Spleen (tissue), 11 donors: Measurements from ENCODE around the gene DIP2C. TPM values are rescaled to one million over a fixed set of nuclear protein-coding genes. Genes with fewer than 3 reads are reported as not detected.

Experiments
- DNase-seq: peaks from one replicate; pipeline ENCODE4 v3.0.0-alpha.2; 2020
- H3K27ac ChIP-seq, 8 donors: fragments of 200-600 bp; sonication (generic) in 7 of 8; 1 replicate in 4 of 8; 2 replicates in 4 of 8; pipeline versions ENCODE4 v1.5.0 to v1.8.0; 2016 to 2021; ENCODE audit warnings: inconsistent platforms in 4 of 8, mild to moderate bottlenecking in 4 of 8, moderate library complexity in 1 of 8
- H3K27me3 ChIP-seq, 7 donors: fragments of 200-600 bp; sonication (generic) in 6 of 7; replicated peaks in 1 of 7; 1 replicate in 4 of 7; 2 replicates in 3 of 7; pipeline versions ENCODE4 v1.5.0 to v1.8.0; 2016 to 2021; ENCODE audit warnings: inconsistent platforms in 3 of 7, mild to moderate bottlenecking in 1 of 7
- H3K36me3 ChIP-seq, 6 donors: fragments of 200-600 bp; sonication (generic) in 5 of 6; 1 replicate in 4 of 6; 2 replicates in 2 of 6; pipeline versions ENCODE4 v1.5.0 to v1.8.0; 2016 to 2021; ENCODE audit warnings: inconsistent platforms in 2 of 6
- H3K4me1 ChIP-seq, 6 donors: fragments of 200-600 bp; sonication (generic) in 5 of 6; 1 replicate in 3 of 6; 2 replicates in 3 of 6; pipeline versions ENCODE4 v1.5.0 to v1.8.0; 2016 to 2021; ENCODE audit warnings: inconsistent platforms in 3 of 6
- H3K4me3 ChIP-seq, 8 donors: fragments of 200-600 bp; sonication (generic) in 7 of 8; 1 replicate in 4 of 8; 2 replicates in 4 of 8; pipeline versions ENCODE4 v1.5.0 to v1.8.0; 2016 to 2021; ENCODE audit warnings: inconsistent platforms in 4 of 8, mild to moderate bottlenecking in 4 of 8, moderate library complexity in 2 of 8
- H3K9me3 ChIP-seq, 8 donors: fragments of 200-600 bp; sonication (generic) in 7 of 8; 1 replicate in 4 of 8; 2 replicates in 4 of 8; pipeline versions ENCODE4 v1.5.0 to v1.8.0; 2016 to 2021; ENCODE audit warnings: inconsistent platforms in 4 of 8
- POLR2A ChIP-seq, 3 donors: fragments of 450-650 bp; IDR thresholded peaks; one replicate each; pipeline ENCODE4 v1.5.1; 2017; ENCODE audit warnings: antibody characterized with exemption in 3 of 3, mild to moderate bottlenecking in 1 of 3
- POLR2AphosphoS5 ChIP-seq, 3 donors: sonication (generic); formaldehyde crosslinking; IDR thresholded peaks; one replicate each; pipeline ENCODE4 v1.5.1; 2017; ENCODE audit warnings: antibody characterized with exemption in 3 of 3
- WGBS, 5 donors: extraction: QIAGEN DNeasy Blood & Tissue Kit in 3 of 5; methylation state at CpG; one replicate each; pipeline versions ENCODE4 v1.1.5 to v1.1.7; 2013 to 2018; 5-methylcytosine and 5-hydroxymethylcytosine counted together
- intact Hi-C: fragments of 100-400 bp; cut with DNase I; formaldehyde crosslinking; loops from one replicate; pipeline ENCODE4 v1.15.0; 2023; ENCODE audit warnings: low total_unique reads
- polyA plus RNA-seq, 3 donors: library from polyadenylated mRNA; stranded (reverse); fragments of 200-250 nt; gene quantifications; one replicate each; pipeline ENCODE4 v1.2.1, GENCODE V29; 2013
- total RNA-seq, 7 donors: library from RNA; depleted of rRNA in 3 of 7; stranded (reverse); fragments of >200 nt in 3 of 7; fragmentation: NEBNext Ultra II Directional in 4 of 7; extraction: Animal tissue kit (Norgen Biotek cat#: 25700) in 4 of 7; gene quantifications; one replicate each; pipeline versions ENCODE4 v1.1.0 to v1.2.1, GENCODE V29; 2016 to 2021
- TF ChIP-seq, protein P1 (sequence below), 11 experiments: fragments of 200-600 bp in 7 of 11; fragments of 450-650 bp in 4 of 11; sonication (generic) in 4 of 11; IDR thresholded peaks in 8 of 11; conservative IDR thresholded peaks in 3 of 11; 1 replicate in 7 of 11; 2 replicates in 4 of 11; pipeline versions ENCODE4 v1.4.0 to v1.8.0; 2016 to 2021; ENCODE audit warnings: antibody characterized with exemption in 11 of 11, inconsistent platforms in 4 of 11, mild to moderate bottlenecking in 1 of 11
- donor health status: healthy with polysubstance abuse.
- donor health status: DM: no; HTN: no; CAD: no; lungs with moderate emphysema.
- donor health status: DM: no; HTN: no; CAD: no.
- donor health status: Bipolar disorder and iron deficiency.
- donor health status: healthy.
- donor health status: DM: no; HTN: no; CAD: no.
- donor health status: DM: yes; HTN: yes; CAD: no.

Gene DIP2C
- total and polyA plus RNA-seq, 10 donors: 2.2 to 13.1 (median 9.0) TPM

- H3K4me1 ChIP-seq: no peaks in the 10 kb centered on the region
- no peak overlapping the region for H3K4me3 ChIP-seq
- H3K27ac ChIP-seq: no peak overlapping the region
- no peaks in the 10 kb centered on the region for H3K36me3 ChIP-seq
- peaks cover 0 to 11% (median 0%) of the 10 kb centered on the region in 7 donors for H3K27me3 ChIP-seq
- no peaks in the 10 kb centered on the region for H3K9me3 ChIP-seq
- 96 to 98% (median 98%) methylated on average over 12 of the region's 12 CpGs for WGBS, 5 donors
- TF ChIP-seq POLR2AphosphoS5 (IDR thresholded peaks at IDR 0.05) (no peak), POLR2A (IDR thresholded peaks at IDR 0.05) (no peak)
- TF ChIP-seq, protein P1, sequence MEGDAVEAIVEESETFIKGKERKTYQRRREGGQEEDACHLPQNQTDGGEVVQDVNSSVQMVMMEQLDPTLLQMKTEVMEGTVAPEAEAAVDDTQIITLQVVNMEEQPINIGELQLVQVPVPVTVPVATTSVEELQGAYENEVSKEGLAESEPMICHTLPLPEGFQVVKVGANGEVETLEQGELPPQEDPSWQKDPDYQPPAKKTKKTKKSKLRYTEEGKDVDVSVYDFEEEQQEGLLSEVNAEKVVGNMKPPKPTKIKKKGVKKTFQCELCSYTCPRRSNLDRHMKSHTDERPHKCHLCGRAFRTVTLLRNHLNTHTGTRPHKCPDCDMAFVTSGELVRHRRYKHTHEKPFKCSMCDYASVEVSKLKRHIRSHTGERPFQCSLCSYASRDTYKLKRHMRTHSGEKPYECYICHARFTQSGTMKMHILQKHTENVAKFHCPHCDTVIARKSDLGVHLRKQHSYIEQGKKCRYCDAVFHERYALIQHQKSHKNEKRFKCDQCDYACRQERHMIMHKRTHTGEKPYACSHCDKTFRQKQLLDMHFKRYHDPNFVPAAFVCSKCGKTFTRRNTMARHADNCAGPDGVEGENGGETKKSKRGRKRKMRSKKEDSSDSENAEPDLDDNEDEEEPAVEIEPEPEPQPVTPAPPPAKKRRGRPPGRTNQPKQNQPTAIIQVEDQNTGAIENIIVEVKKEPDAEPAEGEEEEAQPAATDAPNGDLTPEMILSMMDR (IDR thresholded peaks at IDR 0.05 in 8 of 11, conservative IDR thresholded peaks at IDR 0.05 in 3 of 11): no peak
- no peak for DNase-seq
- intact Hi-C loops: no loop called here
These were observed 94.0 kb downstream of the DIP2C start for GRCh38 chr10:595473-595872.

- Histone ChIP-seq H3K9me3 (no peaks in the 10 kb centered on the region), H3K27ac (no peak overlapping the region), H3K27me3 (peaks cover 0 to 3% (median 0%) of the 10 kb centered on the region in 7 donors), H3K4me1 (no peaks in the 10 kb centered on the region), H3K4me3 (no peak overlapping the region), H3K36me3 (no peaks in the 10 kb centered on the region)
- no peak for DNase-seq
- WGBS, 5 donors: 81 to 87% (median 83%) methylated on average over 25 to 28 of the region's 28 CpGs
- intact Hi-C loops: no loop called here
- TF ChIP-seq, protein P1 (IDR thresholded peaks at IDR 0.05 in 8 of 11, conservative IDR thresholded peaks at IDR 0.05 in 3 of 11): no peak
- TF ChIP-seq POLR2AphosphoS5 (IDR thresholded peaks at IDR 0.05): no peak
- no peak for TF ChIP-seq POLR2A (IDR thresholded peaks at IDR 0.05)
These were observed 94.7 kb downstream of the DIP2C start for GRCh38 chr10:594584-595270.

DNA sequence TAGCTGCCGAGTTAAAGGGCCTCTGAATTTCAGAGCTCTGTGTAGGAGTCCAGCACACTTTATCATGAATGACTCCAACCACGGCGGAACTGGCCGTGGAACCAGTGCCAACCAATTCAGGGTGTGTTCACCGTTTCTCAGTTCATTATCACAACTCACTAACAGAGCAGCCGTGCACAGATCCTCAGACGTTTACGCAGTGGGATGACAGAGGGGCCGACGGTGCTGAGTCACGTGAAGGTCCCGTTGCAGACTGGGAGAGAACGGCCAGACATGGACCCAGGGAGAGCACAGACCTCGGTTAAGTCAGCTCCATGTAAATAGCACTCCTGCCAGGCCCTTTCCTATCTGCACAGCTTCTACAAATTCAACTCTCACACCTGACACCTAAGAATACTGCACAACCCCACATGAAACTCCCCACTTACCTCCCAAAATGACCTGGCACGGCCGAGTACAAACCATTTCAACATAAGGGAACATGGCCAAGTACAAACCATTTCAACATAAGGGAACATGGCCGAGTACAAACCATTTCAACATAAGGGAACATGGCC, 95.5 kb downstream of the DIP2C start:
- Histone ChIP-seq H3K9me3 (no peaks in the 10 kb centered on the region), H3K27me3 (no peaks in the 10 kb centered on the region), H3K27ac (no peak overlapping the region), H3K4me3 (no peak overlapping the region), H3K4me1 (no peaks in the 10 kb centered on the region), H3K36me3 (no peaks in the 10 kb centered on the region)
- intact Hi-C loops: no loop called here
- WGBS, 5 donors: 84 to 94% (median 92%) methylated on average over 17 of the region's 17 CpGs
- DNase-seq: no peak
- TF ChIP-seq, protein P1 (IDR thresholded peaks at IDR 0.05 in 8 of 11, conservative IDR thresholded peaks at IDR 0.05 in 3 of 11): no peak
- TF ChIP-seq POLR2AphosphoS5 (IDR thresholded peaks at IDR 0.05) (no peak), POLR2A (IDR thresholded peaks at IDR 0.05) (no peak)

DNA sequence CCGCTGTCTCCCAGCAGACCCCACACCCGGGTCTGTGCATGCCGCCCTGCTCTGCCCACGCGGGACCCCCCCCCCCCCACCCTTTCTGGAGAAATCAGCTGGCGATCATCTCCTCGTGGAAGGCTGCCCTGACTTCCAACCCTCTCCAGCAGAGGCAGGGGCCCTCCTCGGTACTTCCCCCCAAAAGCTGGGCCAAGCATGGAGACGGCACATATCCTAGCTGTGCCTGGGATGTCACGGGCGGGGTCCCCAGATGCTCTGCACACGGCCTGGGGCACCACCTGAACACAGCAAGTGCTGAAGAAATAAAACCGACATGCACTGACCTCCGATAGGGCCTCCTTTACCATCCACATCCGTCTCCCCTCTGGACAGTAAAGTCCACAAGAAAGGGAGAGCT, 96.0 kb downstream of the DIP2C start:
- intact Hi-C loops: no loop called here
- no peaks in the 10 kb centered on the region for H3K9me3 ChIP-seq
- no peak for DNase-seq
- no peaks in the 10 kb centered on the region for H3K27me3 ChIP-seq
- H3K36me3 ChIP-seq: no peaks in the 10 kb centered on the region
- TF ChIP-seq, protein P1 (IDR thresholded peaks at IDR 0.05 in 8 of 11, conservative IDR thresholded peaks at IDR 0.05 in 3 of 11): no peak
- TF ChIP-seq POLR2AphosphoS5 (IDR thresholded peaks at IDR 0.05) (no peak), POLR2A (IDR thresholded peaks at IDR 0.05) (no peak)
- no peaks in the 10 kb centered on the region for H3K4me1 ChIP-seq
- WGBS, 5 donors: 87 to 94% (median 91%) methylated on average over 12 to 15 of the region's 15 CpGs
- no peak overlapping the region for H3K27ac ChIP-seq
- no peak overlapping the region for H3K4me3 ChIP-seq
